PC-9 (cell line): ENCODE results near the gene ARPP19.

Source experiments
- EZH2 ChIP-seq: fragments of 200-600 bp; sonication (generic); IDR thresholded peaks from 2 replicates; pipeline ENCODE4 v1.8.0; 2017; ENCODE audit warnings: antibody characterized with exemption, low read depth
- TF ChIP-seq, protein P1 (sequence below): fragments of 200-600 bp; sonication (generic); conservative IDR thresholded peaks from 2 replicates; pipeline ENCODE4 v1.6.1; 2017; ENCODE audit warnings: mixed run types, antibody characterized with exemption, mild to moderate bottlenecking, moderate library complexity

DNA sequence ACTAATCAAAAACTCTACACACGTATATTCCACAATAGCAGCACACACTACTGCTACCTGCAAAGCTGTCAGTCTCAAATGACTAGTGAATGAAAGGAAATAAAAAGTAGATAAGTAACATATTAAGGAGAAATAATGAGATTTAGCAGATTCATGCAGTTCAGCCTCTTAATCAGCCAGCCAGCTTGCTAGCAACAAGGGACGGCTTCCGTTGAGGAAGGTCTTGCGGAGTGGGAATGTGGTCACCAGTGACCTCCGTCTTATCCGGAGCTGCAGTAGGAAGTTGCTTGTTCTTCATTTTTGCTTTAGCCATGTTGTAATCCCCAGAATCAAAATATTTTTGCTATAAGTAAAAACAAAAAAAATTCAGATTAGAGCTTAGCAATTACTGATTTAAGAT is 17.1 kb downstream of the ARPP19 start:
- TF ChIP-seq, protein P1, sequence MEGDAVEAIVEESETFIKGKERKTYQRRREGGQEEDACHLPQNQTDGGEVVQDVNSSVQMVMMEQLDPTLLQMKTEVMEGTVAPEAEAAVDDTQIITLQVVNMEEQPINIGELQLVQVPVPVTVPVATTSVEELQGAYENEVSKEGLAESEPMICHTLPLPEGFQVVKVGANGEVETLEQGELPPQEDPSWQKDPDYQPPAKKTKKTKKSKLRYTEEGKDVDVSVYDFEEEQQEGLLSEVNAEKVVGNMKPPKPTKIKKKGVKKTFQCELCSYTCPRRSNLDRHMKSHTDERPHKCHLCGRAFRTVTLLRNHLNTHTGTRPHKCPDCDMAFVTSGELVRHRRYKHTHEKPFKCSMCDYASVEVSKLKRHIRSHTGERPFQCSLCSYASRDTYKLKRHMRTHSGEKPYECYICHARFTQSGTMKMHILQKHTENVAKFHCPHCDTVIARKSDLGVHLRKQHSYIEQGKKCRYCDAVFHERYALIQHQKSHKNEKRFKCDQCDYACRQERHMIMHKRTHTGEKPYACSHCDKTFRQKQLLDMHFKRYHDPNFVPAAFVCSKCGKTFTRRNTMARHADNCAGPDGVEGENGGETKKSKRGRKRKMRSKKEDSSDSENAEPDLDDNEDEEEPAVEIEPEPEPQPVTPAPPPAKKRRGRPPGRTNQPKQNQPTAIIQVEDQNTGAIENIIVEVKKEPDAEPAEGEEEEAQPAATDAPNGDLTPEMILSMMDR, result no peak
- no peak for TF ChIP-seq EZH2
